Activated CD8-positive, alpha-beta memory T cell treated with anti-CD3 and anti-CD28 coated beads, Interleukin-2, amount 50 U/mL, for 4 hours (primary cell): Measurements from ENCODE around the gene ACO2.

ENCODE experiments used
- DNase-seq: peaks from one replicate; pipeline ENCODE4 v3.0.0-alpha.2; 2020

The ACO2 gene

GRCh38 chr22:41491374-41492100 is 22.6 kb downstream of the ACO2 start:
- no peak for DNase-seq

DNA sequence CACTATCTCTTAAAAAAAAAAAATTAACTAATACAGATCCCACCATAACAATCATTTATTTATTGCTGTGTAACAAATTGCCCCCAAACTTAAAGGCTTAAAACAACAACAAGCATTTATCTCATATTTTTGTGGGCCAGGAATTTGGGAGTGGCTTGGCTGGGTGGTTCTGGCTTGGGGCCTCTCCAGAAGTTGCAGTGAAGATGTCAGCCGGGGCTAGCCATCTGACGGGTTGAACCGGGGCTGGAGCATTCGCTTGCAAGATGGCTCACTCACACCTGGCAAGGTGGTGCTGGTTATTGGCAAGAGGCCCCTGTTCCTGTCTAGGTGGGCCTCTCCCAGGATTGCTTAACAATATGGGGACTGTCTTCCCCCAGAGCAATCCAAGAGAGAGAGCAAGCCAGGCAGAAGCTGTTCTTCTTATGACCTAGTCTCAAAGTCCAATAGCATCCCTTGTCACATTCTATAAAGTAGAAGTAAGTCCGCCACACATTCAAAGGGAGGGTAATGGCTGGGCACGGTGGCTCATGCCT is 29.5 kb downstream of the ACO2 start:
- no peak for DNase-seq

DNA sequence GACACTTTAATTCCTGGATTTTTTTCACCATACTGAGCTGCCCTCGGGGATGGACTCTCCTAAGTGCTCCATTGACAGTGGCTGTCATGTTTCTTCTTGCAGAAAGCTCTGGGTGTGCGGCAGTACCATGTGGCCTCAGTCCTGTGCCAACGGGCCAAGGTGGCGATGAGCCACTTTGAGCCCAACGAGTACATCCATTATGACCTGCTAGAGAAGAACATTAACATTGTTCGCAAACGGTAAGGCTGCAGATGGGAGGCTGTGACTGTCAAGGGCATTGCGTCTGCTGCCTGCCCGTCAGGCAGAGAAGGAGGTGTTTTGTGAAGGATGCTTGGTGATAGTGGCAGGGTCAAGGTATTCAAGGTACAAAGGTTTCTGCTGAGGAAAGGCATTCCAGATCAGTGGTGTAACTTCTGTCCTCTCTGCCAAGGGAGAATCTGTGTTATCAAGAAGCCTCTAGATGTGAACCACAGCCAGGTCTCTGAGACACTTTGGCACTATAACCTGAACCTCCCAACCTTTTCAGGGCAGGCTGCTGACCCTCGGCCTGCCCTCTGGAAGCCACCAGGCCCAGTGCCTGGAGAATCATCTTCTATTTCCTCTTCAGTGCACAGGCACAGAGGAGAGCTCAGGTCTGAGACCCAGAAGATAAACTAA is 30.8 kb downstream of the ACO2 start:
- no peak for DNase-seq

DNA sequence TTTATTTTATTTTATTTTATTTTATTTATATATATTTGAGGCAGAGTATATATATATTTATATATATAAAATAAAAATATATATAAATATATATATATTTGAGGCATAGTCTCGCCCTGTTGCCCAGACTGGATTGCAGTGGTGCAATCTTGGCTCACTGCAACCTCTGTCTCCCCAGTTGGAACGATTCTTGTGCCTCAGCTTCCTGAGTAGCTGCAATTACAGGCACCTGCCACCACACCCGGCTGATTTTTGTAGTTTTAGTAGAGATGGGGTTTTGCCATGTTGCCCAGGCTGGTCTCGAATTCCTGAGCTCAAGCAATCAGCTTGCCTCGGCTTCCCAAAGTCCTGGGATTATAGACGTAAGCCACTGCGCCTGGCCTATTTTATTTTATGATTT is 31.4 kb downstream of the ACO2 start:
- no peak for DNase-seq

GRCh38 chr22:41501209-41501608 is 32.3 kb downstream of the ACO2 start:
- no peak for DNase-seq

GRCh38 chr22:41504397-41504796 is 35.5 kb downstream of the ACO2 start:
- DNase-seq = no peak

GRCh38 chr22:41504816-41505215 is 35.9 kb downstream of the ACO2 start:
- no peak for DNase-seq

DNA sequence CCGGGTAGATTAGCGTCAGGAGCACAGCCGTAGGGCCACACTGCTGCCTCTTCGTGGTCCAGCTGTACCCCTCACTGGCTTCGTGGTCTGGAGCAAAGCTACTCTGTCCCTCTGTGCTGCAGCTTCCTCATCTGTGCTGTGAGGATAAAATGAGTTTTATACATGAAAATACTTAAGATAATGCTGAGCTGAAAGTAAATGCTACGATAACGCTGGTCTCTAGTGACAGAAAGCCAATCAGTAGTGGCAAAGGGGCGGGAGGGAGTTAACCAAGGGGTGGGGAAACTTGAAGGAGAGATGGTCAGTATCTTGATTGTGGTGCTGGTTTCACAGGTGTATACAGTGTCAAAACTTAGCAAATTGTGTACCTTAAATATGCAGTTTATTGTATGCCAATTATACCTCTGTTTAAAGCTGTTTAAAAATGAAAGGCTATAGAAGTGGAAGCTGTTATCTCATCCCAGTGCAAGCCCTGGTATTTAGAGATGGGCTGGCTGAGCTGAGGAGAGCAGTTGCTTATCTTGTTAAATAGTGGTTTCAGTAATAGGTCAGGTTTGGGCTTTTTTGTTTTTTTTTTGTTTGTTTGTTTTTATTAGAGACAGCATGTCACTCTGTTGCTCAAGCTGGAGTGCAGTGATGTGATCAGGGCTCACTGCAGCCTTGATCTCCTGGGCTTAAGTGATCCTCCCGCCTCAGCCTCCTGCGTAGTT is 36.7 kb downstream of the ACO2 start:
- no peak for DNase-seq

DNA sequence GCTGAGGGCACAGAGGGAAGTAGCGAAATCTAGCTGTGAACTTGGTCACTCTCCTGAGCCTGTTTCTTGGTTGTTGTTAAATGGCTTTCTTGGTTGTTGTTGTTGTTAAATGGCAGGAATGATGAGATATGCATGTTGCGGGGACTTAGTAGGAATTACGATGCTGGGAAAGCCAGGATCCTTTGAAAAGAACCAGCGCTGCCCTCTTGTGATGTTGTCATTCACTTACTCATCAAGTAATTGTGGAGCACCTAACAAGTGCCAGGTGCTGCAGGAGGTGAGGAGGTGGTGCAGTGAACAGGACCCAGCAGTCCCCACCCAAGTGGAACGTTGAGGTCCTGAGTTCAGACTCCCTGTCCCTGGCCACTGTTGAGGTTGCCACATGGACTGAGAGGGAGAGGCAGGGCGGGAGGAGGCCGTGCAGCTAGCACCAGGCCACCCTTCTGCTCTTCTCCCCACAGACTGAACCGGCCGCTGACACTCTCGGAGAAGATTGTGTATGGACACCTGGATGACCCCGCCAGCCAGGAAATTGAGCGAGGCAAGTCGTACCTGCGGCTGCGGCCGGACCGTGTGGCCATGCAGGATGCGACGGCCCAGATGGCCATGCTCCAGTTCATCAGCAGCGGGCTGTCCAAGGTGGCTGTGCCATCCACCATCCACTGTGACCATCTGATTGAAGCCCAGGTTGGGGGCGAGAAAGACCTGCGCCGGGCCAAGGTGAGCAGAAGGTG is 38.6 kb downstream of the ACO2 start:
- no peak for DNase-seq

DNA sequence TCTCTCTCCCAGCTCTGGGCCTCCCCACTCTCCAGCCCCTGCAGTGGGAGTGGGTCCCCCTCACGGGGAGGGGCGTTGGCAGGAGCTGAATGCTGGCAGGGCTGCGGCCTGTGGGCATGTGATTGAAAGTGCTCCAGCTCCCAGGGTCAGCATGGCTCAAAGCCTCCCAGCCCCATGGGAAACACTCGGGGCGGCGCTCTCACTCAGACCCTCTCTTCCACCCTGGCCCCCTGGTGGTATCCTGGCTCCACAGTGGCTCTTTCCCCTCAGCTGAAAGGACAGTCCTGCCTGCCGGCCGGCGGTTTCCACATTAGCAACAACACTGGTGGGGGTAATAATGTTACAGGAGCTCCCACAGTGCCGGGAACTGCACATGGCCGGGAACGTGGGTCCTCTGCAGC is 39.9 kb downstream of the ACO2 start:
- no peak for DNase-seq

DNA sequence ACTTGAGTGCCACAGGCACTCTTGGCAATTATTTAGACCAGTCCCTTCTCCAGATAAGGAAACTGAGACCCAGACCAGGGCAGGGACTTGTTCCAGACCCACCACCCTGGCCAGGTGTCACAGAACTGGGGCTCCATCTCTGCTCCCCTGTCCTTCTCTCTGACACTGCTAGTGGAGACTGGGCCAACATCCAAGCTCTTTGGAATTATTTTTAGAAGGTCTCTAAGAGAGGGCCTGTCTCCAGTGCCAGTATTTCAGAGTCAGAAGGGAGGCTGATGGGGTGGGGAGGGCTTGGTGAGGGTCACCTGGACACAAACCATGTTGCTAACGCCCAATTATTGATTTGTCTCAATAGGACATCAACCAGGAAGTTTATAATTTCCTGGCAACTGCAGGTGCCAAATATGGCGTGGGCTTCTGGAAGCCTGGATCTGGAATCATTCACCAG is 42.6 kb downstream of the ACO2 start:
- DNase-seq = no peak

DNA sequence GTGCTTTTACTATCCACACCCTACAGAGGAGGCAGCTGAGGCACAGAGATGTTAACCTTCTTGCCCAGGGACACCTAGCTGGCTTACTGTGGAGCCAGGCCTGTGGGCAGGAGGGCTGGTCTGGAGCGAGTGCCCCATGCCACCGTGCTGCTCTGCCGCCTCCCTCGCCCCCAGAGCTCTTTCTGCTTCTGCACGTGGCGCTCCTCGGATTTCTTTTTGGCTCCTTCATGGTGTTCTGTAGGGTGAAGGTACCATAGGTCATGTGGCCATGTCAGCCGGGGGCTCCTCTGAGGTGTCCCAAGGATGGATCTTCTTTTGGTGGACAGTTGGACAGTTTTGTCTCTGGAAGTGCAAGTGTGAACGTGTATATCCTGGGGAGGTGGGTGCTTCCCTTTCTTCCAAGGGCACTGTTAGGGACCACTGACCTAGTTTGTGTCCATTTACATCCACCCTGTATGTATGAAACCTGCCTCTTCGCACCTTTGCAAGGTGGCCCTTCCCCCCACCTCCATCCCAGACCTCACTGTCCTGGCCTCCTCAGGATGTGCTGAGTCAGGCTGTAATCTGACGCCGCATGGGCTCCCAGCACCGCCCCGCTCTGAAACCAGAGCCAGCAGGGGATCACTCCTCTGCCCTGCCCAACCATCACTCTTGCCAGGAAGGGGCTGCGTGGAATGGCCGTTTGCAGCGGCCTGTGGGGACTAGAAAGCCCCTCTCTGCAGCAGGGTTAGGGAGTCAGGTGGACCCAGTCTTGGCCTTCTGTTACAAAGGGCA is 43.7 kb downstream of the ACO2 start:
- DNase-seq = no peak

- no peak for DNase-seq
Measured at GRCh38 chr22:41513391-41513790, 44.5 kb downstream of the ACO2 start.

DNA sequence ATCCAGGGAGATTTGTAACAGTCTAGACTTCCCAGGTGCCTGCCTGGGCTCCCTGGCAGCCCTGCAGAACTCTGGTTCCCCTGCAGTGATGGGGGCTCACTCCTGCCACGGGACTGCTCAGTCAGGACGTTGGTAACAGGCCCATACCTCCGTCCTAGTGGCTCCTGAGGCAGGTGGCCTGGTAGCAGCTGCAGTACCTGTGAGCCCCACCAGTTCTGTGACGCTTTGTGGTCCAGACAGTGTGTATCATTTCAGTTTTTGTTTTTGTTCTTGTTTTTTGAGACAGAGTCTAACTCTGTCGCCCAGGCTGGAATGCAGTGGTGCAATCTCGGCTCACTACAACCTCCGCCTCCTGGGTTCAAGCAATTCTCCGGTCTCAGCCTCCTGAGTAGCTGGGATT is 47.5 kb downstream of the ACO2 start:
- no peak for DNase-seq

DNA sequence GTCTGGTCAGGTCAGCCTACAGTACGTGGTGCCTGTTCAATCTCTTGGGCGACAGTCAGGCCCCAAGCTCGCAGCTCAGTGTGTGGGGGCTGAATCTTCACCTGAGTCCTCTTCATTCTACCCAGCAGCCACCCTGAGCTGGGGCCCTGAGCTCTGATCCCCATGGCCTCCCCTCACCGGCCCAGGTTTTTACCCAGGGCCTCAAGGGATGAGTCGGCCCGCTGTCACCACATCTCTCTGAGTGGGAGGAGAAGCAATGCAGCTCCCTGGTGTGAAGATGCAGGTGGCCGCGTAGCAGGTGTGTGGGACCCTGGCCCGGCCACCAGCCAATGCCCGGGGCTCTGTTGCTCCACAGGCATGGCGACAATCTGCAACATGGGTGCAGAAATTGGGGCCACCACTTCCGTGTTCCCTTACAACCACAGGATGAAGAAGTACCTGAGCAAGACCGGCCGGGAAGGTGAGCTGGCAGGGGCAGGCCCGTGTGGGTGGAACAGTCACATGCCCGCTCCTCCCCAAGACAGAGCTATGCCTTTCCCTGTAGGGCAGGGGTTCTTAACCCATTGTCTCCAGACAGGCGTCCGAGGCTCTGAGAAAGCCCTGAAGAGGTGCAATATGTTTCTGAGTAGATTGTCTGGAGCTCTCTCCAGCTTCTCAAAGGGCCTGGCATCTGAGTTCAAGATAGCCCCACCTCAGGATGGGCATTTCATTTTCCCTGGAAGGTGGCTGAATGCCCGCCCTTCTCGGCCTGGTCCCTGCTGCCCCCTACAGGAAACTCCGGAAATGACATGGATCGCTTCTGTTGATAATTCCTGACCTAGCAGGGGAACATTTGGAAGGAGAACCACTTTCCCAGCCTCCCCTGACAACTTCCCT is 48.5 kb downstream of the ACO2 start:
- DNase-seq = peak; percentile 43

- DNase-seq = no peak
Measured at GRCh38 chr22:41518048-41518347, 49.1 kb downstream of the ACO2 start.

GRCh38 chr22:41521126-41521525 is 52.2 kb downstream of the ACO2 start:
- no peak for DNase-seq

DNA sequence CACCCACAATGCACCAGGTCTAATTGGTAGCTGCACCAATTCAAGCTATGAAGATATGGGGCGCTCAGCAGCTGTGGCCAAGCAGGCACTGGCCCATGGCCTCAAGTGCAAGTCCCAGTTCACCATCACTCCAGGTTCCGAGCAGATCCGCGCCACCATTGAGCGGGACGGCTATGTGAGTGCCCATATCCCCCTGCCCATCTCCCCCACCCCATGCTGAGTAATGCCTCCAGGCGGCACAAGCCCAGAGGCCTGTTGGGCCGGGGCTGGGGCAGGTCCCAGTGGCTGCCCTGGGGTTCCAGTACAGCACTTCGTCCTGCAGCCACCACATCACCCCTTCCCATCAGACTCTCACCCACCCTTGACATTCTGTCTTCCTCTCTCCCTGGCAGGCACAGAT is 53.9 kb downstream of the ACO2 start:
- no peak for DNase-seq

- no peak for DNase-seq
Measured at GRCh38 chr22:41523464-41524221, 54.7 kb downstream of the ACO2 start.

- DNase-seq = no peak
Measured at GRCh38 chr22:41524251-41524661, 55.3 kb downstream of the ACO2 start.
